Measurements from ENCODE around the gene ANXA3. TPM values are rescaled to one million over a fixed set of nuclear protein-coding genes. Genes with fewer than 3 reads are reported as not detected.

The ANXA3 gene
- polyA plus RNA-seq, 3 donors, result 33.3 to 62.7 (median 53.1) TPM

DNA sequence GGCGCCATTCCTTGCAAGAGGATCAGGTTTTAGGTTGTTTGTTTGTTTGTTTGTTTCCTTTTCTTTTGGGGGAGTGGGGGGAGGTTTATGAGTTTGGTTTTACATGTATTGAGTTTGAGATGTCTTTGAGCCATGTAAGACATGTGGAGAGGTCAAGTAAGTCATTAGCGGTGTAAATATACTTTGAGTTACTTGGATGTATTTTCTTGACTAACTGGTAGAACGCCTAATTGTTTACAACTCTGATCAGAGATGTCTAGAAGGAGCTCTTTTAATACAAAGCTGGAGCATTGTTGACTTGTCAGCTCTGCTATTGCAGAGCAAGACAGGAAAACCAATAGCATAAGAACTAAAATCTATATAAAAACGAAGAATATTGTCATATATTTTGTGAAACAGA is 57.1 kb downstream of the ANXA3 start:
- DNase-seq (ENCODE audit: low read depth in 3 of 3, low spot score in 2 of 3), result no peak

DNA sequence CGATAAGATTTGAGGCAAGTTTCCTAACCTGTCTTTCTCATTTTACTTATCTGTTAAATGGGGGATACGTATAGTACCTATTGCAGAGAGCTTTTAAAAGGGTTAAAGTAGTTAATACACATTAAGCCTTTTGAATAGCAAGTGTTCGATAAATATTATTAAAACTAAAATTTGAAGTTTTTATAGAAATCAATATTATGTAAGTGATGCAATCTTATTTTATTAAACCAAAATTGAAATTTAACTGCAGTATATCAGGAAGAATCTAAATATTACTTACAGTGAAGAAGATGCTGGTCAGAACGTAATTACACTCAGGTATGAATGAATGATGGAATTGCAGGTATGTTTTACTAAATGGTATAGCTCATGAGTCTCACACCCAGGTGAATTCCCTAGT is 58.0 kb downstream of the ANXA3 start:
- DNase-seq (ENCODE audit: low read depth in 3 of 3, low spot score in 2 of 3), result no peak

DNA sequence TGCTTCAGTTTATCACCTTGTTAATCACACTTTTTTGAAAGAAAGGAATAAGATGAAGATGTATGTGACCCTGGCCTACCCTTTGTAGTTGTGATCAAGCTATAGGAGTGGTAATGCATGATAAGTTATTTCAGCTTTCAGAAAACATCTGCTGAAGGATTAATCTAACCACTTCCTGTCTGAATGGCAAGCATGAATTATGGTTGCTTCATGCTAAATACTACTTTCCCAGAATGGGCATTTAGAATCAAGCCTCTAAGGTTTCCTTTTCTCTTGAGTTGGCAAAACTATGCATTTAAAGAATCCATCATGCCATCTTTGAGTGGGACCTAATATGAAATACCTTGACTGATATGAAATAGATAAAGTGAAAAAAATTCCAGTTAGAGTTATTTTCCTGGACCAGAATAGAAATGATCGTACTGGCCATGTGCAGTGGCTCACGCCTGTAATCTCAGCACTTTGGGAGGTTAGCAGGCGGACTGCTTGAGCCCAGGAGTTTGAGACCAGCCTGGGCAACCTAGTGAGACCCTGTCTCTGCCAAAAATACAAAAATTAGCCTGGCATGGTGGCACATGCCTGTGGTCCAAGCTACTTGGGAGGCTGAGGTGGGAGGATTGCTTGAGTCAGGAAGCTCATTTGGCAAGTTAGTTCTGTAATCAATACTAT is 59.1 kb downstream of the ANXA3 start:
- no peak for DNase-seq (ENCODE audit: low read depth in 3 of 3, low spot score in 2 of 3)

DNA sequence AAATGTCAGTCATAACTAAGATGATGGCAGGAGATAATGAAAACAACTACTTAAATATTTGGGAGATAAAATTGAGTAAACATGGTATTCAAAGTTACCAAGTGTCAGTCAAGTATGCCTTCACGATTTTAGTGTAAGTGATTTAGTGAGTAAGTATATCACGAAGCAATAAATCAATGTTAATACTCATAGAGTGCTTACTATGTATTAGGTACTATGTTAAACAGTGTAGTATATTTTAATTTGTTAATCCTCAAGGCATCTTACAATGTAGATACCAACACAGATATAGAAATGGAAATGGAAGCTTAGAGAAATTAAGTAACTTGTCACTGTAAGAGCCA is 59.6 kb downstream of the ANXA3 start:
- DNase-seq (ENCODE audit: low read depth in 3 of 3, low spot score in 2 of 3), result no peak

DNA sequence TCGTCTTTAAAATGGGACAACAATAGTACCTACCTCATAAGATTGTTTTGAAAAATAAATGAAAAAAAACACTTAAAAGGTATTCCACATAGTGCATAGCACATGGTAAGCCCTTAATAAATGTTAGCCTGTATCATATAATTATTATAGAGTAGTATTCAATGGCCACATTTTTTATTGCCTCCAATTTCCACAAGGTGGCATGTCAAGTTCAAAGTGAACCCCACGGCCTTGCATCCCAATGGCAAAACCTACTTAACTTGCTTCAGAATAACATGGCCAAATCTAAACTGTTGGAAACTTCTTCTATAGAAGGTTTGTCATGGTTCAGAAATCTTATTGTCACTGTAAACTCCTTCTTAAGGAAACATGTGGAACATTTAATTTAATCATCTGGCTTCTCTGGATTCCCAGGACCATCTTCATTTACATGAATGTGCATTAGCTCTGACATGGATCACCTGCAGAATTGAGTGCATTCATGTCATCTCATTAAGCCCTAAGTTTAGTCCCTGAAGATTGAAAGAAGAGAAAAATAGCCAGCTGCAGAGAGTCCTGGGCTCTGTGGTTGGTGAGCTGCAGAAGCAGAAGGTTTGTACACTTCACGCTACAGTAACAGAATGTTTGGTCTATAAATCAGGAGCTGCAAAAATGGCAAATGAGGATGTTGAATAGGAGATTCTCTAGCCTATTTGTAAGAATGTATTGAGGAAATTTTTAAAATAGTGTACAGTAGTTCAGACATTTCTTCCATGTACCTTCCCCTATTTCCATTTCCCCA is 61.0 kb downstream of the ANXA3 start:
- DNase-seq (ENCODE audit: low read depth in 3 of 3, low spot score in 2 of 3), result no peak

DNA sequence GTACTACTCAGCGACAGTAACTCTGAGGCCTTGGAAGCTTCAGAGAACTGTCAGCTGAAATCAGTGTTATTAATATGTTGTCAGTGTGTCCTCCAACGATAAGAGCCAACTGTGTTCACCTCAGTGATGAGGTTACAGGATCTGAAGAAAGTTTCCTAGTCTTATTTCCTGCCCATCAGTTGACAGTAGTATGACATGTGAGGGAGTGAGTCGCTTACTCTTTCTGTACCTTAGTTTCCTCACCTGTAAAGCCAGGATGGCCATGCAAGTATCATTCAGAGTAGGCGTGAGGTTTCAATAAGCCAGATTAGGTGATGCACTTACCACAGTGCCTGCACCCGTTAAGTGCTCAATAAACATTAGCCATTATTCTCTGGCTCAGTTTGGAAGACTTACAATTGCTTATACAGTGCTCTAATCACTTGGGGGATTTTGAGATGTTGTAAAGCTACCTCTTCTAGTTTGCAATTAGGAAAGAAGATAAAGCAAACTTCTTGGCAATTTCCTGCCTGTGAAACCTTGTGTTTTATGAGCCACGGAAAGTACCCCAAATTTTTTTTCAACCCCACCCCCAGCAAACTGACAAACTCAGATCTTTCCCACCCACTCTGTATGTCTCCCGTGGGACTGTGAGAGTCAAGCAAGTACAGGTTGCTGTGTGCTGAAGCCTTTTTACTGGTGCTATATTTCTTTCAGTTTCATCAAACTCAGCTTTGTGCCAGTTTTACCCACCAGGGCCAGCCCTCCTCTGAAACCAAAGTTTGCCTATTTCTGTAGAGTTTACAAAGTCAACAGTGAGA is 62.2 kb downstream of the ANXA3 start:
- no peak for DNase-seq (ENCODE audit: low read depth in 3 of 3, low spot score in 2 of 3)

DNA sequence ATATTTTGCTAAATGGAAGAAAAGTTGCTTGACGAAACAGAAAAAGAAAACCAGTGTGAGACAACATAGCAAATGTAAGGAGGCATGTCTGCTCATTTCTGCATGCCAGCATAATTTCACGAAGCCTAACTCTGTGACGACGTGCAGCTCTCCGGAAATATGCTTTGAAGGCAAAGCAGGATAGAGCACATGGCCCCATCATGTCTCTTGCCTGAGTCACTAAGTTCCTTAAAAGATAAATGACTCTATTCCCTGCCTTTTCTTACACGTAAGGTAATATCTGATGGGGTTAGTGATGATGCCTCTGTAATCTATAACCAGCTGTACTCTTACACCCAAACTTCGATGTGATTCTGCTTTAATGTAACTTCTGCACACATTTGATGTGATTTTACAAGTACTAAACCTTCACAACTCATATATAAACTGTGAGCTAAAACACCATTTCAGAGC is 64.5 kb downstream of the ANXA3 start:
- DNase-seq (ENCODE audit: low read depth in 3 of 3, low spot score in 2 of 3), result no peak

DNA sequence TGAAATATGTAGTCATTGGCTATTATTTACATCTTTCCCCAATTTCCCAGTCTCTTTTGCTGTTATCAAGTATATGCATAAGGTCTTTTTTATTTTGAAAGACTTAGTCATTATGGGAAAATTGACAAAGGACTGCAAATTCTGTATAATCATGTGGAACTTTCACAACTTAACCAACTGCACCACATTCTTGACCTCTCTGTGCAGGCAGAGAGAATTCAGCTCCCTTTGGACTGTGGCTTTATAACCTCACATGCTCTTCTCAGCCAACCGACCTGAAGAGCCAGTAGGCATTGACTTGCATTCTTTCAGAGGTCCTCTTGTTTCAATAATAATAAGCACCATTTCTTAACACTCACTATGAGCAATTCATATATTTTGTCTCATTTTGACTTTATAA is 66.9 kb downstream of the ANXA3 start:
- no peak for DNase-seq (ENCODE audit: low read depth in 3 of 3, low spot score in 2 of 3)

DNA sequence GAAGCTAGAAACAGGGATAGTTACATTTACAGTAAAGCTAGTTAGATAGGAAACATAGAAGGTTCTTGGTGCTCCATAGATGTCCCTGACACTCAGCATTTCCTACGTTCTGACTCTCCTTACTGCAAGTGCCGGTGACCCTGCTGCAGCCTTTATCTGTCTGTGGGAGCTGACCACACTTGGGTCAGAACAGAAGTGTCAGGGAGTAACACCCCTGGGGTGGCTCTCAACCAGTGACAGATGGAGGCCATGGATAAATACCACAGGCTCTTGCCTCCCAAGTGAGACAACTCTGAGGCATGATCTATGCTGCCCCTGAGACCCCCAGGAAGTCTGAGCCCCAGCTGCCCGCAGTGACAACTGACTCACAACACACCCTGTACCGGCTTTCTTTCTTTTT is 69.8 kb downstream of the ANXA3 start:
- no peak for DNase-seq (ENCODE audit: low read depth in 3 of 3, low spot score in 2 of 3)

DNA sequence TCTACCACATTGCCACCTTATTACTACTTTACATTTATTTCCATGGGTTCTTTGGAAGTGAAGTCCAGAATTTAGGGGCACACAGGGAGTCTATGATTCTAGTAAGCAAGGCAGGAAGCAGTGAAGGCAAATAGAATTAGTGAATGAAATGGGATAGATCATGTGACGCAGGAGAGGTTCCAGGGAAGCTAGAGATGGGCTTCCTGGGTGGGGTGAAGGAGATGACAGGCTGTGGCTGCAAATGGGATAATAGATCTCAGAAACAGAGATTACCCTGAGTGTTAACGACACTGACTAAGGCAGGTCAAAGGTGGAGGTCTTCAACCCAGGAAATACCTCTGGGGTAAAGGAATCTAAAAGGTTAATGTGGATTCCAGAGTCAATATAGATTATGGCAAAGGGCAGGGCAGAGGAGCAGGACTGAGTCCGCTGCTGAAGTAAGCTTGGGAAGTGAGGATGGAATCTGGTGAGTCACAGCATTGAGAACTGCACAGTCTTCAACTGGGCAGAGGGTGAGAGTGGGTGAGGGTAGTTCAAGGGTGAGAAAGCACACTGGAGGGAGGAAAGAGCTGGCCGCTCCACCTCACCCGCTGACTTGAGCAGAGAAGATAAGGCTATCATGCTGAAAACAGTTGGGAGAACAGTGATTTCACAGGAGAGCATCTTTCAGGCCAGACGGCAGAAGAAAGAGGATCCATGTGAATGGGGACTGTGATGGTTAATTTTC is 70.8 kb downstream of the ANXA3 start:
- no peak for DNase-seq (ENCODE audit: low read depth in 3 of 3, low spot score in 2 of 3)

DNA sequence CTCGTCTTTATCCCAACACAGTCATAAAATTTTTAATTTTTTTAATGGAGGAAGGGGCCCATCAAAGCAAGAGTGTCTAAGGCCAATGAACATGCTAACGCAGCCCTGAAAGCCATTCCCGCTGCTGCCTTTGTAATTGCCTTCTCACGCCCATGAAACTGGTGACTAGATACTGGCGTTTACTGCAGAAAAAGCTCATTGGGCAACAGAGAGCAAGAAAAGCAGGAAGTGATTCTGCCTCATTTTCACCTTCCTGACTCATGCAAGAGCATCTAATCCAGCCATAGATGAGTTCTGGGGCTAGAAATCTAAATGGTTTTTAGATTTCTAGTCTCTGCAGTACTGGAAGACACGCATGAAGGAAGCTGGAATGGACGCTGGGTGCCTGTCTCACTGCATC is 72.5 kb downstream of the ANXA3 start:
- DNase-seq (ENCODE audit: low read depth in 3 of 3, low spot score in 2 of 3), result no peak

DNA sequence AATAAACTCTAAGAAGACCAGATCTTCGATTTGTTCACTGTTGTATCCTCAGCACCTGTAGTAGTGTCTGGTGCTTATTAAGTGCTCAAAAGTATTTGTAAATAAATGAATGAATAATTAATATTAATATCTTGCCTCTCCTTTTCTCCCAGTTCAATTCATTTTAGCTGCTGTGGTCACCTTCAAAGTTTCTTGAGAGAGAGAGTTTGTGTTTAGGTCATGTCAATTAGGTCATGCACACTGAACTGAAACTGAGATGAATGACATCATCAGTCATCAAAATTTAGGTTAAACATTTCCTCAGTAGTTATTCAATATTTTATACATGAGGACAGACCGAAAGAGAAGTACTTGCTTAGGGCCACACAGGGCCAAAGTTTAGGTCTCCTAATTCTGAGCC is 73.5 kb downstream of the ANXA3 start:
- no peak for DNase-seq (ENCODE audit: low read depth in 3 of 3, low spot score in 2 of 3)

DNA sequence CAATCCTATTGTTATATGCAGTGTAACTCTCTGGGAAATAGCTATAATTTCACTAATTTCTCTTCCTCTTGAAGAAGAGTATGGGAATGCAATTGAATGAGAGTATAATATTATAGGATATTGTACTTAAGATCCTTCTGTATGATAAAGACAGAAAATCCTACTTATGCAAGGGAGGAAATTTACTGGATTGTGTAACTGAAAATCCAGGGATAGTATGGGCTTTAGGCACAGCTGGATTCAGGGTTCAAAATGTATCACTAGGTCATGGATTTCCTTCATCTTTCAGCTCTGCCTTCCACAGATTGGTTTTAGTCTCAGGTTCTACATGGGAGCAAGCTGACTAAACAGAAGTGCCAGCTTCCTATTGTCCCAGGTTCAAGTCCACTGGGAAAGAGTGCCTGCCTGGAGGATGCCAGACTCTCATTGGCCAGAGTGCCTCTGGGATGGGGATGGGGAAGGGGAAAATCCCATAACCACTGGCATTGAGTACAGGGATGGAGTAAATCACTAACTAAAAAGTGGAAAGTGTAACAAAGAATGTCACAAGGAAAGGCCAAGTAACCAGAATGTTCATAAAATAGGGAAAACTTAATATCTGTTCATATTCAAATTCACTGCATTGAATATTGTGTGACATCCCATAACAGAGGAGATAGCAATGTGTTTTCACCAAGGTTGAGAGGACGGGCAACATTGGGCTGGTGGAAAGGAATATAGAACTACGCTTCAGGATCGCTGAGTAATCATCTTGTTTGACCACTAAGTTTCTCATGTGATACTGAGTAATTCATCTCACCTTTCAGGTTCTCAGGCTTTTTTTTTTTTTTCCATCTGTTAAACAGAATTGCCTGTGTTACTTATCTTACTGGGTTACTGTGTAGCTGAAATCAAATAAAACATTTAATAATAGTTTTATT is 75.7 kb downstream of the ANXA3 start:
- no peak for DNase-seq (ENCODE audit: low read depth in 3 of 3, low spot score in 2 of 3)

DNA sequence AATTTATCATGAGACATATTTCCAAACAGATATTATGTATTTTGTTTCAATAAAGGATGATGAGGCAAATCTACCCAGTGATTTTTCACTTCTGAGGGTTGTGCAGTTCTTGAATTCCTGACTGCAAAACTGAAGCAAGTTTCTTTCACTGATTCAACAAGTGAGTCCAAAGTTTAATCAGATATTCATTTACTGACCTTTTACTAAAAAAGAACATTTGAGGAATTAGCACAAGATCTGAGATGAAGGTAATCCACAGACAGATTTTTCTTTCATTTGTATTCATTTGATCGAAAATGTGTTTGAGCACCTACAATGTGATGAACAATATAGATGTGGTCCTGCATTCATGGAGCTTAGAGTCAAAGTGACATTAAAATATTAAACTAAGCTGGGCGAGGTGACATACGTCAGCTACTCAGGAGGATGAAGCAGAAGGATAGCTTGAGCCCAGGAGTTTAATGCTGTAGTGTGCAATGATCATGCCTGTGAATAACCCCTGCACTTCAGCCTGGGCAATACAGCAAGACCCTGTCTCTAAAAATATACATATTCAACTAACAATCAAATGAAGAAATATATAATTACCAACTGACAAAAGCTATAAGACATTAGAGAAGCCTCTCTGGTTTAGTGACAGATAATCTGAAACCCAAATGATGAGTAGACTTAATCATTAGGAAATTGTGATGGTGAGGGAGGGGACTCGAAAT is 76.6 kb downstream of the ANXA3 start:
- DNase-seq (ENCODE audit: low read depth in 3 of 3, low spot score in 2 of 3), result no peak

DNA sequence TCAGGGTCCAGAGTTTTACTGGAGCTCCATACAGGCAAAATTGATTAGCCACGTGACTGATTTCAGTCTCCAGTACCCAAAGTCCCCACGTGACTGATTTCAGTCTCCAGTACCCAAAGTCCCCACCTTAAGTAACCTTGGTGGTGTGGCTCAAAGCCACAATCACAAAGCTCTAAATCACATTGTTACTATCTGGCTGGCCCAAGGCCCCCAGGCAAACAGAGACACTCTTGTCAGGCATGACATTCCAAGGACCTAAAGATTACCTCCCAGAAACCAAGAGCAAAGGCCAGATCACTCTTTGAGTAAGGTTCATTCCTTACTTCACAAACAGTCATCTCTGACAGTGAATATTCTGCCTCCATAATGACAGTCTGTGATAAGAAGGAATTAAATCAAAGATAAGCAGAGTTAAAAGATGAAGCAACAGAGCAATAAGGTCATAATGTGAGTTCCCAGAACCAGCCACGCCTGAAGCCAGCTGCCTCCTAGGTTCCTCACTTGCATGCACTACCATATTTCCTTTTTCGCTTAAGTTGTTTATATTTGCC is 78.5 kb downstream of the ANXA3 start:
- DNase-seq (ENCODE audit: low read depth in 3 of 3, low spot score in 2 of 3), result no peak

DNA sequence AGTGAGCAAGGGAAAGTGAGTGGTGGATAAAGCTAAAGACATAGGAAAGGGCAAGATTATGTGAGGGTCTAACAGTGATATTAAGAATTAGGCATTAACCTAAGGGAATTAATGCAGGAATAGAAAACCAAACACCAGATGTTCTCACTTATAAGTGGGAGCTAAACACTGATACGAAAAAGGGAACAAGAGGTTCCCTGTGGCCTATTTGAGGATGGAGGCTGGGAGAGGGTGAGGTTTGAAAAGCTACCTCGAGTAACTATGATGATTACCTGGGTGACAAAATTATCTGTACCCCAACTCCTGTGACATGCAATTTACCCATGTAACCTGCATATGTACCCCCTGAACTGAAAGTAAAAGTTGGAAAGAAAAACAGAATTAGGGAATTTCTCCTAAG is 79.0 kb downstream of the ANXA3 start:
- no peak for DNase-seq (ENCODE audit: low read depth in 3 of 3, low spot score in 2 of 3)

DNA sequence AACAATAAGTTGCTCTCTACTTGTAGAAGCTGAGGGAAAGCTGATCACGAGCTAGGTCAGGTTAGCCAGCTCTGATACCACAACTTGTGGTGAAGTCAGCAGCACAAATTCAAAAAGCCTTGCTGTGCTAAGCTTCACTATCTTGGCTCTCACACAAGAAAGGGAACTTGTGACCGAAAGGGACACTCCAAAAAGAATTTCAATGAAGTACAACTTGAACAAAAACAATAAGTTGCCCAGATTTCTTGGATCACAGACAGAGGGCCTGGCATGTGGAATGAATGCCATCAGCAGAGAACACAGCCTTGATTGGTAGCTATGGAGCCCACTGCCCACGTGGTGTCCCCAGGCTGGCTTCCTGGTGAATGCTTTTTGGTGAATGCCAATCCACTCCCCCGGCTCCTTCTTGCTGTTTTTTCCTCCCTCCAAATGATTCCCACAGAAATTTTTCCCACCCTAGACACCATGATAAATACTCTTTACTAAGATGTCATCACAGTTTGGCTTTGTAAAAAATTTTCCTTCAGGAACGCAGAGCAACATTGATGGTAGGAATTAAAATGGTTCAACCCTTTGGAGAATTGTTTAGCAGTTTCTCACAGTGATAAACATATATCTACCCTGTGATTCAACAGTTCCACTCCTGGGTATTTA is 82.6 kb downstream of the ANXA3 start:
- no peak for DNase-seq (ENCODE audit: low read depth in 3 of 3, low spot score in 2 of 3)

DNA sequence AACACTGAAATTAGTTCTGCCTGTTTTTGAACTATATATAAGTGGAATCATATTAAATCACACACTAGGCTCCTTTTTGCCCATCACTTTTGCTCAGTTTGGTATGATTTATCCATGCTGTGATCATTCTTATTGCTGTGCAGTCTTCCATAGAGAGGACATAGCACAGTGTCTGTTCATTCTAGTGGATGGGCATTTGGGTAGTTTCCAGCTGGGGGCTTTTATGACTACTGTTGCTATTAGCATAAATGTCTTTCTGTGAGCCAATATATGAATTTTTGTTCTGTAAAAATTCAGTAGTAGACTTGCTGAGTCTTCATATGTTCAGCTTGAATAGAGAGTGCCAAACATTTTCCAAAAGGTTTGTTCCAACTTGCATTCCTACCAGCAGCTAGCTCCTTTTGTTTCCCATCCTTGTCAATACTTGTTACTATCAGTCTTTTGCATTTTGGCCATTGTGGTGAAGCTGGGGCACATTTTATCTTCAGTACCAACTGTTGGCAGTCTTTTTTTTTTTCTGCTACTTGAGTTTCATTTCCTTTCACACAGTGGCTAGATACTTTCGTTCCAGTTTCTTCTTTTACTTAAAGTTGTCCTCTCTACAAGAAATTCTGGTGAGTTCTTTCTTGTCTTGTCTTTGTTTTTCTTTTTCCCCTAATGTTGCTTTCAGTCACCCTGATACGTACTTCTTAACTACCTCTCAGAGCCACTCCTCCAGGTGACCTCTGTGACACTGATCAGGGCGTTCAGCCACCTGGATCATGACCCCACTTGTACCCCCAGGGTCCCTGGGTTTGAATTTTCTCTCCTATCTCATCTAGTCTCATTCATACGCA is 87.0 kb downstream of the ANXA3 start:
- no peak for DNase-seq (ENCODE audit: low read depth in 3 of 3, low spot score in 2 of 3)
